ENCODE measurements around the gene BRIP1. TPM values are rescaled to one million over a fixed set of nuclear protein-coding genes. Genes with fewer than 3 reads are reported as not detected.

Gene BRIP1
- polyA plus RNA-seq, 1 of the 3 experiments (the other 2 are of a cell fraction) = 2.0 TPM

DNA sequence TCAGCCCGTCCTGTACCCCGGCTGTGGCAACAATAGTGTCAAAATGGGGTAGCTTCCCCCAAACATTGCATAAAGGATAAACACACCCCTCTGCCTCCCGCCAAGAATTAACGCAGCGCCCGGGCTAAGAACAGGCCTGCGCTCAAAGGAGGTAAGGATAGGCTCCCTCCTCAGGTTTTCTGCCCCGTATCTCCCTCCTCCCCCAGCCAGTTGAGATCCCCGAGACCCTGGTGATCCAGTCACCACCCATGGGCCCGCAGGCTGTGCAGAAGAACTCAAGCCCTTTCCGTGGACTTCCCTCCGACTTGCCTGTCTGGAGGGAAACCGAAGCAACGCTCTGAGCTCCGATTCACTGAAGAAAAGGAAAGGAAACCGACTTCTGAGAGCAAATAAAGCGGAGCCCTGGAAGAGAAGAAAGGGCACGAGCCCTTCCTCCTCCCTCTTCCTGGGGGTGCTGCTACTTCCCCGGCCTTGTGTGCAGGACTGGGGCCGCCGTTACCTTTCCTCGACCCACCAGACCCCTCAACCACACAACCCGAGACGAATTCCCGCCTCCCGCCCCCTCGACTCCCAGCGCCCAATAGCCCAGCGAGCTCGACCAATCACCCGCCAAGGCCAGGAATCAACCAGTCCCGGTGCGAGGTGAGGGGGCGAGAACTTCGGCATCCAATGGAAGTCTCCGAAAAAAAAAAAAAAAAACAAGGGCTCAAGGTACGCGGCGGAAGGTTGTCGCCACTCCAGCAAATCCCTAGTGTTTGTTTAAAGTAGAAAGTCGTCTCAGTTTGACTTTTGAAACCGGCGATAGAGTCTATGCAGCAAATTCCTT is at the start of gene BRIP1 (continued):
- TF ChIP-seq, protein P1, sequence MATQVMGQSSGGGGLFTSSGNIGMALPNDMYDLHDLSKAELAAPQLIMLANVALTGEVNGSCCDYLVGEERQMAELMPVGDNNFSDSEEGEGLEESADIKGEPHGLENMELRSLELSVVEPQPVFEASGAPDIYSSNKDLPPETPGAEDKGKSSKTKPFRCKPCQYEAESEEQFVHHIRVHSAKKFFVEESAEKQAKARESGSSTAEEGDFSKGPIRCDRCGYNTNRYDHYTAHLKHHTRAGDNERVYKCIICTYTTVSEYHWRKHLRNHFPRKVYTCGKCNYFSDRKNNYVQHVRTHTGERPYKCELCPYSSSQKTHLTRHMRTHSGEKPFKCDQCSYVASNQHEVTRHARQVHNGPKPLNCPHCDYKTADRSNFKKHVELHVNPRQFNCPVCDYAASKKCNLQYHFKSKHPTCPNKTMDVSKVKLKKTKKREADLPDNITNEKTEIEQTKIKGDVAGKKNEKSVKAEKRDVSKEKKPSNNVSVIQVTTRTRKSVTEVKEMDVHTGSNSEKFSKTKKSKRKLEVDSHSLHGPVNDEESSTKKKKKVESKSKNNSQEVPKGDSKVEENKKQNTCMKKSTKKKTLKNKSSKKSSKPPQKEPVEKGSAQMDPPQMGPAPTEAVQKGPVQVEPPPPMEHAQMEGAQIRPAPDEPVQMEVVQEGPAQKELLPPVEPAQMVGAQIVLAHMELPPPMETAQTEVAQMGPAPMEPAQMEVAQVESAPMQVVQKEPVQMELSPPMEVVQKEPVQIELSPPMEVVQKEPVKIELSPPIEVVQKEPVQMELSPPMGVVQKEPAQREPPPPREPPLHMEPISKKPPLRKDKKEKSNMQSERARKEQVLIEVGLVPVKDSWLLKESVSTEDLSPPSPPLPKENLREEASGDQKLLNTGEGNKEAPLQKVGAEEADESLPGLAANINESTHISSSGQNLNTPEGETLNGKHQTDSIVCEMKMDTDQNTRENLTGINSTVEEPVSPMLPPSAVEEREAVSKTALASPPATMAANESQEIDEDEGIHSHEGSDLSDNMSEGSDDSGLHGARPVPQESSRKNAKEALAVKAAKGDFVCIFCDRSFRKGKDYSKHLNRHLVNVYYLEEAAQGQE (IDR thresholded peaks at IDR 0.05; ENCODE audit: low read depth, low read length) = no peak
- TF ChIP-seq GABPA (IDR thresholded peaks at IDR 0.05; ENCODE audit: low read depth) = 0 out of 2 replicates have a peak, but pooled peaks have one; percentile 13
- TF ChIP-seq FOXJ3 (CRISPR knock-in tag; IDR thresholded peaks at IDR 0.05) = no peak
- peak; percentile 85 for TF ChIP-seq POLR2AphosphoS5 (IDR thresholded peaks at IDR 0.05; ENCODE audit: low read depth, low read length)
- TF ChIP-seq NFIC (IDR thresholded peaks at IDR 0.05; ENCODE audit: borderline replicate concordance) = no peak
- TF ChIP-seq, protein P2, sequence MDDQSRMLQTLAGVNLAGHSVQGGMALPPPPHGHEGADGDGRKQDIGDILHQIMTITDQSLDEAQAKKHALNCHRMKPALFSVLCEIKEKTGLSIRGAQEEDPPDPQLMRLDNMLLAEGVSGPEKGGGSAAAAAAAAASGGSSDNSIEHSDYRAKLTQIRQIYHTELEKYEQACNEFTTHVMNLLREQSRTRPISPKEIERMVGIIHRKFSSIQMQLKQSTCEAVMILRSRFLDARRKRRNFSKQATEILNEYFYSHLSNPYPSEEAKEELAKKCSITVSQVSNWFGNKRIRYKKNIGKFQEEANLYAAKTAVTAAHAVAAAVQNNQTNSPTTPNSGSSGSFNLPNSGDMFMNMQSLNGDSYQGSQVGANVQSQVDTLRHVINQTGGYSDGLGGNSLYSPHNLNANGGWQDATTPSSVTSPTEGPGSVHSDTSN (IDR thresholded peaks at IDR 0.05) = no peak
- peak; percentile 34; the same call in 1 of the 2 replicates for TF ChIP-seq FOXM1 (IDR thresholded peaks at IDR 0.05; ENCODE audit: low read depth)

- no peak overlapping the region for H3K4me3 ChIP-seq (ENCODE audit: low read depth in 2 of 2, low read length in 1 of 2)
- no peaks in the 10 kb centered on the region for H3F3A ChIP-seq (replicated peaks; ENCODE audit: insufficient read depth)
- no peaks in the 10 kb centered on the region for H3K27me3 ChIP-seq (ENCODE audit: insufficient read depth)
- no peak overlapping the region for H3K9ac ChIP-seq
- POLR2A ChIA-PET = no interaction called here
- H3K27ac ChIP-seq (ENCODE audit: low read depth in 2 of 2, low read length in 1 of 2) = no peak overlapping the region
- H3K36me3 ChIP-seq (replicated peaks in 1 of 2; ENCODE audit: control insufficient read depth in 1 of 2, insufficient read depth in 2 of 2, low read length in 1 of 2) = peaks cover 53 to 75% of the 10 kb centered on the region in 2 experiments
- CTCF ChIA-PET = interaction anchor here (0.9 to 1.0 kb wide), 2 partner anchors 9 to 11 kb away, joined by 3 read pairs; no protein-coding TSS in a partner anchor
- H3K9me2 ChIP-seq = no peaks in the 10 kb centered on the region
- H4K20me1 ChIP-seq (ENCODE audit: insufficient read depth) = no peaks in the 10 kb centered on the region
- no peak overlapping the region for H2AFZ ChIP-seq (ENCODE audit: low read depth)
- H3K4me1 ChIP-seq (ENCODE audit: control insufficient read depth in 1 of 2, insufficient read depth in 2 of 2, low read depth in 1 of 2, low read length in 1 of 2) = no peaks in the 10 kb centered on the region
- H3K4me2 ChIP-seq = no peak overlapping the region
- 87% methylated on average over 7 of the region's 7 CpGs for WGBS (ENCODE audit: low lambda C conversion rate)
- no peaks in the 10 kb centered on the region for H3K9me3 ChIP-seq
- no peak for DNase-seq
- no peaks in the 10 kb centered on the region; the same call in 1 of the 2 replicates for H3K79me2 ChIP-seq (ENCODE audit: insufficient read depth)
- TF ChIP-seq NFIC (IDR thresholded peaks at IDR 0.05; ENCODE audit: borderline replicate concordance) (no peak), TAF1 (IDR thresholded peaks at IDR 0.05; ENCODE audit: borderline replicate concordance, low read depth, low read length) (no peak), YY1 (IDR thresholded peaks at IDR 0.05; ENCODE audit: low read depth) (no peak), EZH2phosphoT487 (IDR thresholded peaks at IDR 0.05; ENCODE audit: borderline replicate concordance, low read depth) (no peak), RFX5 (IDR thresholded peaks at IDR 0.05; ENCODE audit: low read length) (no peak), SIN3A (IDR thresholded peaks at IDR 0.05; ENCODE audit: borderline replicate concordance, low read depth, low read length) (no peak), MEF2A (IDR thresholded peaks at IDR 0.05; ENCODE audit: borderline replicate concordance, low read depth) (no peak), MXI1 (IDR thresholded peaks at IDR 0.05; ENCODE audit: low read depth, low read length) (no peak), NRF1 (IDR thresholded peaks at IDR 0.05; ENCODE audit: low read depth, low read length) (no peak), GATA2 (CRISPR knock-in tag; IDR thresholded peaks at IDR 0.05) (no peak), GABPA (IDR thresholded peaks at IDR 0.05; ENCODE audit: low read depth) (no peak)
- TF ChIP-seq, protein P1 (IDR thresholded peaks at IDR 0.05; ENCODE audit: low read depth, low read length) = no peak
- TF ChIP-seq, protein P3, sequence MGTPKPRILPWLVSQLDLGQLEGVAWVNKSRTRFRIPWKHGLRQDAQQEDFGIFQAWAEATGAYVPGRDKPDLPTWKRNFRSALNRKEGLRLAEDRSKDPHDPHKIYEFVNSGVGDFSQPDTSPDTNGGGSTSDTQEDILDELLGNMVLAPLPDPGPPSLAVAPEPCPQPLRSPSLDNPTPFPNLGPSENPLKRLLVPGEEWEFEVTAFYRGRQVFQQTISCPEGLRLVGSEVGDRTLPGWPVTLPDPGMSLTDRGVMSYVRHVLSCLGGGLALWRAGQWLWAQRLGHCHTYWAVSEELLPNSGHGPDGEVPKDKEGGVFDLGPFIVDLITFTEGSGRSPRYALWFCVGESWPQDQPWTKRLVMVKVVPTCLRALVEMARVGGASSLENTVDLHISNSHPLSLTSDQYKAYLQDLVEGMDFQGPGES (IDR thresholded peaks at IDR 0.05; ENCODE audit: low read depth, low read length) = no peak
Observed at GRCh38 chr17:61908292-61909037, 45.1 kb upstream of the BRIP1 start.

Measured in SK-N-SH (cell line).